NCI-H128 (cell line): ENCODE measurements around the gene NOS3.
"Not testable (repeated sequence)": the region's sequence is repeated elsewhere in the genome, so short reads cannot be mapped to it uniquely, and the experiment has no call there.

Experiments used
- DNase-seq: peaks from one replicate; lab custom pipeline; 2025; ENCODE audit not compliant: unreplicated experiment; lab: John Stamatoyannopoulos, UW

NOS3 gene

GRCh38 chr7:151013733-151014497 is 23.1 kb downstream of the NOS3 start:
- no peak for DNase-seq

GRCh38 chr7:151014950-151015349 is 24.1 kb downstream of the NOS3 start:
- no peak for DNase-seq

- DNase-seq: no peak
These were observed 25.1 kb downstream of the NOS3 start for GRCh38 chr7:151015967-151016366.

GRCh38 chr7:151016505-151016904 is 25.7 kb downstream of the NOS3 start:
- no peak for DNase-seq

GRCh38 chr7:151016942-151017341 is 26.1 kb downstream of the NOS3 start:
- no peak for DNase-seq

- DNase-seq: no peak
These were observed 26.6 kb downstream of the NOS3 start for GRCh38 chr7:151017370-151017952.

GRCh38 chr7:151017953-151018420 is 27.2 kb downstream of the NOS3 start:
- peak; percentile 24 for DNase-seq

GRCh38 chr7:151018421-151019129 is 27.8 kb downstream of the NOS3 start:
- peak; percentile 40 for DNase-seq

GRCh38 chr7:151019130-151019447 is 28.3 kb downstream of the NOS3 start:
- no peak for DNase-seq

- DNase-seq: no peak
These were observed 29.4 kb downstream of the NOS3 start for GRCh38 chr7:151020231-151020630.

GRCh38 chr7:151023232-151023631 is 32.4 kb downstream of the NOS3 start:
- DNase-seq: no peak

- no peak for DNase-seq
These were observed 33.7 kb downstream of the NOS3 start, which contains the start of gene ATG9B for GRCh38 chr7:151024435-151025056. Gene ATG9B (minus strand): TSS chr7:151024494. CDS start chr7:151024423, 71 bp downstream.

GRCh38 chr7:151025924-151026671 is 35.3 kb downstream of the NOS3 start:
- no peak for DNase-seq

- not testable (repeated sequence) for DNase-seq
These were observed 36.2 kb downstream of the NOS3 start for GRCh38 chr7:151026771-151027727.

- DNase-seq: not testable (repeated sequence)
These were observed 36.9 kb downstream of the NOS3 start for GRCh38 chr7:151027728-151028130.

GRCh38 chr7:151028131-151028947 is 37.5 kb downstream of the NOS3 start, which contains the start of gene ABCB8:
Gene ABCB8 (plus strand): TSS chr7:151028450. CDS start chr7:151028516, 66 bp downstream.
- peak; percentile 97 for DNase-seq

- no peak for DNase-seq
These were observed 38.2 kb downstream of the NOS3 start for GRCh38 chr7:151028948-151029501.

- no peak for DNase-seq
These were observed 40.2 kb downstream of the NOS3 start for GRCh38 chr7:151031011-151031410.
